ENCODE results near the gene HOXB7. TPM values are rescaled to one million over a fixed set of nuclear protein-coding genes. Genes with fewer than 3 reads are reported as not detected.

The HOXB7 gene
- total RNA-seq, 1 donor = 0.10 TPM

DNA sequence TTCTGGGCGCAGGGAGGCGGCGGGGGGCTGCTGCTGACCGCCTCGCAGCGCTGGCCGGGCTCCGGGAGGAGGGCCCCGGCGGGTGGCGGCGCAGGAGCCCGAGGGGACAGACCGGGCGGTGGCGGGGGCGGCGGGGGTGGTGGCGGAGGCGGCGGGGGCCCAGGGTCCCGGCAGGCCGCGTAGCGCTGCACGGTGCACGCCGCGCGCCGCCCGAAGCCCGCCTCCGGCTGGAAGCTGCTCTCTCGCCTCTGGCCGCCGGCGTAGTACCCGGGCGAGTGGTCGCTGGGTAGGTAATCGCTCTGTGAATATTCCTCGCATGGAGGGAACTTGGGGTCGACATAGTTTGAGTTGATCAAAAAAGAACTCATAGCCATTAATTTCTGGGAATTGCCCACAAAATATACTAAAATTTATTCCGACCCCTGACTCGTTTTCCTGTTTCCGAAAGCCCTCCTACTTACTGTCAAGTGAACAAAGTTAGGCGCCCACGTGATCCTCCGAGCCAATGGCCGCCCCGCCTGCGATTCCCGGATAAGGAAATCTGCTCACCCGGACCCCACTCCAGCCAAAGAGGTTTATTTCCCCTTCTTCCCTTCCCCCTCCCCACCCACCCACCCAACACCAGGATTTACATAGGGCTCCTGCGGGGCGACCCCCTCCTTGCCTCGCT lies 32.7 kb downstream of the HOXB7 start, which contains the start of gene HOXB4:
Gene HOXB4, minus strand, starts transcription at position 405 of the 670 bp plus-strand sequence. Its CDS starts 31 bp downstream, at position 374.
- Histone ChIP-seq H3K4me3 (ENCODE audit: low read length) (peak within 1 kb of the TSS; percentile 56), H3K9me3 (ENCODE audit: low read depth, low read length) (no peaks in the 10 kb centered on the region), H3K4me1 (ENCODE audit: insufficient read depth, low read length) (peaks cover 45% of the 10 kb centered on the region), H3K27me3 (ENCODE audit: insufficient read depth, low read length) (peaks cover 73% of the 10 kb centered on the region)

DNA sequence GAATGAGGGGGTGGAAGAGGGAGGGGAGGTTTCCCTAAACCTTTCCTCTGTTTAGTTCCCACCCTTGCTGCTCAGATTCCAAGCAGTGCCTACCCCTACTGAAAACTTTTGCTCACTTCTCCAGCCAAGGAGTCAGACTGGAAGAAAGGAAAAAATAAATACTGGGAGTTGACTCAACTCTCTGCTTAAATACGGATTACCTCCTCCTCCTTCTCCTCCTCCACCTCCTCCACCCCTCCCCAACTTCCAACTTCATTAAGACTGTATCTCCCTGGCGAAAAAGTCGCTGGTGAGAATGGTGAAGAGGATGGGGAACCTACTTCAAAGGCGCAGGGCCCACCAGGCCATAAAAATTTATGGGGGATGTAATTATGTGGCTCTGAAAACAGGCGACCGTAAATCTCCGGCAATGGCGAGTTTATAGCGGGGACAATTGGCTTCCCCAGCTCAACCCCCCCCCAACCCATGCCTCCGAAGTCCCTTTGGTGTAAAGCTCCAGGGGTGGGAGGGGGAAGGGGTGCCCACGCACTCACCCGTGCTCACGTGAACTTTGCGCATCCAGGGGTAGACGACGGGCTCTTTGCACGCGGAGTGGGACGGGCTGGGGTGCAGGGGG lies 33.4 kb downstream of the HOXB7 start:
- H3K4me3 ChIP-seq (ENCODE audit: low read length) = peak overlapping the region; percentile 56
- H3K4me1 ChIP-seq (ENCODE audit: insufficient read depth, low read length) = peaks cover 42% of the 10 kb centered on the region
- peaks cover 70% of the 10 kb centered on the region for H3K27me3 ChIP-seq (ENCODE audit: insufficient read depth, low read length)
- no peaks in the 10 kb centered on the region for H3K9me3 ChIP-seq (ENCODE audit: low read depth, low read length)

DNA sequence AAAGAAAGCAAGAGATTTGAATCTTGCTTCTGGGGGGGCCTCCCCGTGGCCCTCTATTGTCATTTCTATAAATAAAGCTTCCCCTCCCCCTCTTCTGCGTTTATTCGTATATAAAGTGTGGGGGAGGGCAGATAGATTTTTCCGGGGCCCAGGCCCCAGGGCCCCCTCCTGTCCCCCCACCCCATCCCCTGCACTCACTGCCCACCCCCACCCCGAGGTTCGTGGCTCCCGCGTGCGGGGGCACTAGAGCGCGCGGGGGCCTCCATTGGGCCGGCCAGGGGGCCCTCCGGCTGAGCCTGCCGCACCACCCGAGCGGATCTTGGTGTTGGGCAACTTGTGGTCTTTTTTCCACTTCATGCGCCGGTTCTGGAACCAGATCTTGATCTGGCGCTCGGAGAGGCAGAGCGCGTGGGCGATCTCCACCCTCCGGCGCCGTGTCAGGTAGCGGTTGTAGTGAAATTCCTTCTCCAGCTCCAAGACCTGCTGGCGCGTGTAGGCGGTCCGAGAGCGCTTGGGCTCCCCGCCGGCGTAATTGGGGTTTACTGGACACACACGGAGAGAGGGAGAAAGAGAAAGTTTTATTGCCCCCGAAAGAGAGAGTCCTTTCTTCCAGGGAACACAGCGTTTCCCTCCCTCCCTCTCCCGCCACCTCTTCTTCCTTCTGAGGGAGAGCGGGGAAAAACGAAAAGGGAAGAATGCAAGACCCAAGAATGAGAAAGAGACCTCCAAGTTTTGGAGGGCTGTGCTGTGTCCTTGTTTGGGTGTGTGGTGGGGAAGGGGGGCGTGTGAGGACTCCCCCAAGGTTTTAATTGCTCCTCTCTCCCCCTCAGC lies 34.1 kb downstream of the HOXB7 start:
- peak overlapping the region; percentile 56 for H3K4me3 ChIP-seq (ENCODE audit: low read length)
- peaks cover 35% of the 10 kb centered on the region for H3K4me1 ChIP-seq (ENCODE audit: insufficient read depth, low read length)
- peaks cover 66% of the 10 kb centered on the region for H3K27me3 ChIP-seq (ENCODE audit: insufficient read depth, low read length)
- H3K9me3 ChIP-seq (ENCODE audit: low read depth, low read length) = no peaks in the 10 kb centered on the region

GRCh38 chr17:48575673-48576478 lies 34.9 kb downstream of the HOXB7 start:
- peaks cover 31% of the 10 kb centered on the region for H3K4me1 ChIP-seq (ENCODE audit: insufficient read depth, low read length)
- H3K4me3 ChIP-seq (ENCODE audit: low read length) = no peak overlapping the region
- H3K27me3 ChIP-seq (ENCODE audit: insufficient read depth, low read length) = peaks cover 61% of the 10 kb centered on the region
- H3K9me3 ChIP-seq (ENCODE audit: low read depth, low read length) = no peaks in the 10 kb centered on the region

GRCh38 chr17:48575066-48575582 lies 35.7 kb downstream of the HOXB7 start:
- peaks cover 61% of the 10 kb centered on the region for H3K27me3 ChIP-seq (ENCODE audit: insufficient read depth, low read length)
- H3K4me1 ChIP-seq (ENCODE audit: insufficient read depth, low read length) = peaks cover 31% of the 10 kb centered on the region
- no peaks in the 10 kb centered on the region for H3K9me3 ChIP-seq (ENCODE audit: low read depth, low read length)
- H3K4me3 ChIP-seq (ENCODE audit: low read length) = no peak overlapping the region

GRCh38 chr17:48574505-48575065 lies 36.2 kb downstream of the HOXB7 start:
- H3K9me3 ChIP-seq (ENCODE audit: low read depth, low read length) = no peaks in the 10 kb centered on the region
- no peak overlapping the region for H3K4me3 ChIP-seq (ENCODE audit: low read length)
- H3K27me3 ChIP-seq (ENCODE audit: insufficient read depth, low read length) = peaks cover 61% of the 10 kb centered on the region
- peaks cover 31% of the 10 kb centered on the region for H3K4me1 ChIP-seq (ENCODE audit: insufficient read depth, low read length)

- Histone ChIP-seq H3K9me3 (ENCODE audit: low read depth, low read length) (no peaks in the 10 kb centered on the region), H3K4me1 (ENCODE audit: insufficient read depth, low read length) (peaks cover 13% of the 10 kb centered on the region), H3K27me3 (ENCODE audit: insufficient read depth, low read length) (peaks cover 66% of the 10 kb centered on the region), H3K4me3 (ENCODE audit: low read length) (no peak overlapping the region)
These were observed 38.9 kb downstream of the HOXB7 start for GRCh38 chr17:48571826-48572417.

- H3K4me1 ChIP-seq (ENCODE audit: insufficient read depth, low read length) = peaks cover 6% of the 10 kb centered on the region
These were observed 39.6 kb downstream of the HOXB7 start for GRCh38 chr17:48571024-48571818.

DNA sequence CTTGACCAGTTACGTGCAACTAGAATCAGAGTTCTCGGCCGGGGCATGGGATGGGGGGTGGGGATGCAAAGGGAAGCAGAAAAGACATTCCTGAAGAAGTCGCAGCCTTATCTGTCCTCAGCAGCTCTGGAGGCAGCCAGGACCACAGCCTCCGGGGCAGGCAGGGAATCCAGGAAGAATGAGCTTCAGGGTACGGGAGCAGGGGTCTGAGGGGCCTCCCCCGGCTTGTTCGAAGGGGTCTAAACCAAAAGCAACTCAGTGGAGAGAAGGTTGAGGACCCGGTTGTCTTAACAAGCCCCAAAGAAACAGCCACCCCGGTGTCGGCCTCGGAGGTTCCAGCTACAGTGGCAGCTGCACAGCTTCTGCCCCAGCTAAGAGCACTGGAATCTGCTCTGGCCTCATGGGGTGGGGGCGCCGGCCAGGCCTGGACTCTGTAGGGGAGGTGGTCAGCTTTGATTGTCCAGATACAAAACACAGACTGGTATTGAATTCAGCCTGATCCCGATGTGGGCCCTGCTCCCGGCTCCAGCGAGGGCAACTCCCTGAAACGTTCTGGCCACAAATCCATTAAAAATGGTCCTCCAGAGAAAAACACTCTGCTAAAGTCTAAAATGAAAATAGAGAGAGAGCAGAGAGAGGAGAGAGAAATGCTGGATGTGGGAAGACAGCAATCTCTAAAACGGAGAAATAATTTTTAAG lies 40.3 kb downstream of the HOXB7 start:
- Histone ChIP-seq H3K4me1 (ENCODE audit: insufficient read depth, low read length) (no peaks in the 10 kb centered on the region), H3K4me3 (ENCODE audit: low read length) (no peak overlapping the region), H3K27me3 (ENCODE audit: insufficient read depth, low read length) (peaks cover 61% of the 10 kb centered on the region), H3K9me3 (ENCODE audit: low read depth, low read length) (no peaks in the 10 kb centered on the region)

More at GRCh38 chr17:48571024-48571818, 39.6 kb downstream of the HOXB7 start:
- H3K9me3 ChIP-seq (ENCODE audit: low read depth, low read length) = no peaks in the 10 kb centered on the region
- no peak overlapping the region for H3K4me3 ChIP-seq (ENCODE audit: low read length)
- peaks cover 64% of the 10 kb centered on the region for H3K27me3 ChIP-seq (ENCODE audit: insufficient read depth, low read length)

DNA sequence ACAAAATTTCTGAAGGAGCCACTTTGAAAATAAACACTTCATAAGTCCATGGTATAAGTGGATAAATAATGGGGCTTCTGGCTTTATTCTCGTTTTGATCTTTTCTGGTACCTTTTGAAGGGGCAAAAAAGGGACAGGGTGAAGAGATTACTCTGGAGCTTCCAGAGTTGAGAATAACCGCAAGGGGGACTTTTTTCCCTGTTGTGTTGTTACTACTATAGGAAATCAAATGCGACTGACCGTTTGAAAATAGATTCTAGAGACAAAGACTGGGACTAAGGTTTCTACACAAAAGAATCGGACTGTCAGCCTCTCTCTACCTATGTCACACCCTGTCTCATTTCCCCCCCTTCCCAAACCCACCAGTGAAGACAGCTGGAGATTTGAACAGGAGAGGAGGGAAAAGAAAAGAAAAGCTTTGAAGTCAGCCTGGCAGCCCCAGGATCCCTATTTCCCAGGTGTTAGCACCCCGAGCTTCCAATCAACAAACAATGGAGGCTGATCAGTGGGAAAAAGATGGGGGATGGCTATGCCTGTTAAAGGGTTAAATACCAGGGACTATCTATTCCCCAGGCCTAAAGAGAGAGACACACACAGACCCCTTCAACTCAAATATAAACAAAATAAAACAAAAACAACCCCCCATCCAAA lies 41.0 kb downstream of the HOXB7 start:
- H3K4me1 ChIP-seq (ENCODE audit: insufficient read depth, low read length) = no peaks in the 10 kb centered on the region
- peaks cover 61% of the 10 kb centered on the region for H3K27me3 ChIP-seq (ENCODE audit: insufficient read depth, low read length)
- no peaks in the 10 kb centered on the region for H3K9me3 ChIP-seq (ENCODE audit: low read depth, low read length)
- H3K4me3 ChIP-seq (ENCODE audit: low read length) = no peak overlapping the region

GRCh38 chr17:48569240-48569582 lies 41.6 kb downstream of the HOXB7 start:
- no peaks in the 10 kb centered on the region for H3K4me1 ChIP-seq (ENCODE audit: insufficient read depth, low read length)
- H3K4me3 ChIP-seq (ENCODE audit: low read length) = no peak overlapping the region
- no peaks in the 10 kb centered on the region for H3K9me3 ChIP-seq (ENCODE audit: low read depth, low read length)
- peaks cover 64% of the 10 kb centered on the region for H3K27me3 ChIP-seq (ENCODE audit: insufficient read depth, low read length)

- peaks cover 64% of the 10 kb centered on the region for H3K27me3 ChIP-seq (ENCODE audit: insufficient read depth, low read length)
- H3K4me3 ChIP-seq (ENCODE audit: low read length) = no peak overlapping the region
- no peaks in the 10 kb centered on the region for H3K9me3 ChIP-seq (ENCODE audit: low read depth, low read length)
- no peaks in the 10 kb centered on the region for H3K4me1 ChIP-seq (ENCODE audit: insufficient read depth, low read length)
These were observed 42.1 kb downstream of the HOXB7 start for GRCh38 chr17:48568499-48569239.

All from mononuclear cell (primary cell).